ENCODE results near the gene RBPMS2.
"Not testable (repeated sequence)": the region's sequence is repeated elsewhere in the genome, so short reads cannot be mapped to it uniquely, and the experiment has no call there.

The RBPMS2 gene

GRCh38 chr15:64746356-64746755 is 29.0 kb downstream of the RBPMS2 start:
- no peak overlapping the region for H3K27ac ChIP-seq (replicated peaks)
- no peak for DNase-seq (ENCODE audit: low read depth in 1 of 2, low spot score in 1 of 2)
- TF ChIP-seq GABPA (IDR thresholded peaks at IDR 0.05; ENCODE audit: low read depth) (no peak), POLR2AphosphoS5 (IDR thresholded peaks at IDR 0.05; ENCODE audit: low read depth) (no peak), SPI1 (IDR thresholded peaks at IDR 0.05; ENCODE audit: borderline replicate concordance, low read depth) (no peak)
- TF ChIP-seq, protein P1, sequence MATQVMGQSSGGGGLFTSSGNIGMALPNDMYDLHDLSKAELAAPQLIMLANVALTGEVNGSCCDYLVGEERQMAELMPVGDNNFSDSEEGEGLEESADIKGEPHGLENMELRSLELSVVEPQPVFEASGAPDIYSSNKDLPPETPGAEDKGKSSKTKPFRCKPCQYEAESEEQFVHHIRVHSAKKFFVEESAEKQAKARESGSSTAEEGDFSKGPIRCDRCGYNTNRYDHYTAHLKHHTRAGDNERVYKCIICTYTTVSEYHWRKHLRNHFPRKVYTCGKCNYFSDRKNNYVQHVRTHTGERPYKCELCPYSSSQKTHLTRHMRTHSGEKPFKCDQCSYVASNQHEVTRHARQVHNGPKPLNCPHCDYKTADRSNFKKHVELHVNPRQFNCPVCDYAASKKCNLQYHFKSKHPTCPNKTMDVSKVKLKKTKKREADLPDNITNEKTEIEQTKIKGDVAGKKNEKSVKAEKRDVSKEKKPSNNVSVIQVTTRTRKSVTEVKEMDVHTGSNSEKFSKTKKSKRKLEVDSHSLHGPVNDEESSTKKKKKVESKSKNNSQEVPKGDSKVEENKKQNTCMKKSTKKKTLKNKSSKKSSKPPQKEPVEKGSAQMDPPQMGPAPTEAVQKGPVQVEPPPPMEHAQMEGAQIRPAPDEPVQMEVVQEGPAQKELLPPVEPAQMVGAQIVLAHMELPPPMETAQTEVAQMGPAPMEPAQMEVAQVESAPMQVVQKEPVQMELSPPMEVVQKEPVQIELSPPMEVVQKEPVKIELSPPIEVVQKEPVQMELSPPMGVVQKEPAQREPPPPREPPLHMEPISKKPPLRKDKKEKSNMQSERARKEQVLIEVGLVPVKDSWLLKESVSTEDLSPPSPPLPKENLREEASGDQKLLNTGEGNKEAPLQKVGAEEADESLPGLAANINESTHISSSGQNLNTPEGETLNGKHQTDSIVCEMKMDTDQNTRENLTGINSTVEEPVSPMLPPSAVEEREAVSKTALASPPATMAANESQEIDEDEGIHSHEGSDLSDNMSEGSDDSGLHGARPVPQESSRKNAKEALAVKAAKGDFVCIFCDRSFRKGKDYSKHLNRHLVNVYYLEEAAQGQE (IDR thresholded peaks at IDR 0.05; ENCODE audit: insufficient replicate concordance, low read depth): no peak
- TF ChIP-seq, protein P2, sequence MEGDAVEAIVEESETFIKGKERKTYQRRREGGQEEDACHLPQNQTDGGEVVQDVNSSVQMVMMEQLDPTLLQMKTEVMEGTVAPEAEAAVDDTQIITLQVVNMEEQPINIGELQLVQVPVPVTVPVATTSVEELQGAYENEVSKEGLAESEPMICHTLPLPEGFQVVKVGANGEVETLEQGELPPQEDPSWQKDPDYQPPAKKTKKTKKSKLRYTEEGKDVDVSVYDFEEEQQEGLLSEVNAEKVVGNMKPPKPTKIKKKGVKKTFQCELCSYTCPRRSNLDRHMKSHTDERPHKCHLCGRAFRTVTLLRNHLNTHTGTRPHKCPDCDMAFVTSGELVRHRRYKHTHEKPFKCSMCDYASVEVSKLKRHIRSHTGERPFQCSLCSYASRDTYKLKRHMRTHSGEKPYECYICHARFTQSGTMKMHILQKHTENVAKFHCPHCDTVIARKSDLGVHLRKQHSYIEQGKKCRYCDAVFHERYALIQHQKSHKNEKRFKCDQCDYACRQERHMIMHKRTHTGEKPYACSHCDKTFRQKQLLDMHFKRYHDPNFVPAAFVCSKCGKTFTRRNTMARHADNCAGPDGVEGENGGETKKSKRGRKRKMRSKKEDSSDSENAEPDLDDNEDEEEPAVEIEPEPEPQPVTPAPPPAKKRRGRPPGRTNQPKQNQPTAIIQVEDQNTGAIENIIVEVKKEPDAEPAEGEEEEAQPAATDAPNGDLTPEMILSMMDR (IDR thresholded peaks at IDR 0.05; ENCODE audit: insufficient read depth, low read length): no peak
- no peak overlapping the region for H3K4me3 ChIP-seq (replicated peaks; ENCODE audit: insufficient read depth, low read length)
- H3K27me3 ChIP-seq (ENCODE audit: insufficient read depth, poor library complexity, severe bottlenecking): peaks cover 22% of the 10 kb centered on the region

GRCh38 chr15:64743691-64744090 is 31.7 kb downstream of the RBPMS2 start:
- H3K27ac ChIP-seq (replicated peaks): no peak overlapping the region
- no peak overlapping the region for H3K4me3 ChIP-seq (replicated peaks; ENCODE audit: insufficient read depth, low read length)
- H3K27me3 ChIP-seq (ENCODE audit: insufficient read depth, poor library complexity, severe bottlenecking): peaks cover 19% of the 10 kb centered on the region
- no peak for DNase-seq (ENCODE audit: low read depth in 1 of 2, low spot score in 1 of 2)
- TF ChIP-seq, protein P1 (IDR thresholded peaks at IDR 0.05; ENCODE audit: insufficient replicate concordance, low read depth): no peak
- TF ChIP-seq, protein P2 (IDR thresholded peaks at IDR 0.05; ENCODE audit: insufficient read depth, low read length): no peak
- TF ChIP-seq SPI1 (IDR thresholded peaks at IDR 0.05; ENCODE audit: borderline replicate concordance, low read depth) (no peak), POLR2AphosphoS5 (IDR thresholded peaks at IDR 0.05; ENCODE audit: low read depth) (no peak), GABPA (IDR thresholded peaks at IDR 0.05; ENCODE audit: low read depth) (no peak)

DNA sequence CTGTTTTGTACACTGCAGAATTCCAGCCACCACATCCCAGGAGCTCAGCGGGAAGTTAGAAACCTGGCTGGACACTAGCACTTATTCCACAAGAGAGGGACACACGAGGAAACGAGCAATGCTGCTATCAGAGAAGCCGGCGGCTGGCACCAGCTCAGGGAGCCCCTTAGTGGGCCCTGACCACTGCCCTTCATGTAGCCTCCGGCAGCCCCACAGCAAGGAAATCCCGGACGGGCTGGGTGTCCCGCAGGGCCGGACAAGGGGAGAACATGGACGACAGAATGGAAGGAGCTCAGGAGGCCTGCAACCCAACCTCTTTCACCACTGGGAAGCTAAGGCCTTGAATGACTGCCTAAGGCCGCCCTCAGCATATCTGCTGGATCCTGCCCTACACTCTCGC is 32.5 kb downstream of the RBPMS2 start:
- no peak overlapping the region for H3K27ac ChIP-seq (replicated peaks)
- no peak overlapping the region for H3K4me3 ChIP-seq (replicated peaks; ENCODE audit: insufficient read depth, low read length)
- DNase-seq (ENCODE audit: low read depth in 1 of 2, low spot score in 1 of 2): no peak
- TF ChIP-seq POLR2AphosphoS5 (IDR thresholded peaks at IDR 0.05; ENCODE audit: low read depth): no peak
- H3K27me3 ChIP-seq (ENCODE audit: insufficient read depth, poor library complexity, severe bottlenecking): peaks cover 15% of the 10 kb centered on the region

DNA sequence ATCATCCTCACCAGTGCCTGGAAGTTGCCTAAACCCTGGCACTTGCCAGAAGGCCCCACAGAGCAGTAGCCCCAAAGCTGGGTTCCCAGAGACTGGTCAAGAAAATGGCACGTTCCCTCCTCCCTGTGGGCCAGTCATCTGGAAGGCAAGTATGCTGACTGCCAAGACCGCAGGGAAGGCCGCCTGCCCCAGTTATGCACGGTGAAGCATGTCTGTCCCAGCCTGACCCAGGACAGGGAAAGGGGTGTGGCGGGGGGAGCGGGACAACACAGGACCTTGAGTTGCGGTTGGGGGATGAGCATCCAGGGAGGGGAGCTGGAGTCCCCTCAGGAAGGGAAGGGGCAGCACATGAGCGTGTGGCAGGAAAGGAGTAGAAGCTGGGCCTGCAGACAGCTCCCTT is 33.0 kb downstream of the RBPMS2 start:
- H3K27ac ChIP-seq (replicated peaks): no peak overlapping the region
- TF ChIP-seq SPI1 (IDR thresholded peaks at IDR 0.05; ENCODE audit: borderline replicate concordance, low read depth) (no peak), GABPA (IDR thresholded peaks at IDR 0.05; ENCODE audit: low read depth) (no peak), POLR2AphosphoS5 (IDR thresholded peaks at IDR 0.05; ENCODE audit: low read depth) (no peak)
- TF ChIP-seq, protein P2 (IDR thresholded peaks at IDR 0.05; ENCODE audit: insufficient read depth, low read length): no peak
- TF ChIP-seq, protein P1 (IDR thresholded peaks at IDR 0.05; ENCODE audit: insufficient replicate concordance, low read depth): no peak
- no peak overlapping the region for H3K4me3 ChIP-seq (replicated peaks; ENCODE audit: insufficient read depth, low read length)
- no peak for DNase-seq (ENCODE audit: low read depth in 1 of 2, low spot score in 1 of 2)
- peaks cover 10% of the 10 kb centered on the region for H3K27me3 ChIP-seq (ENCODE audit: insufficient read depth, poor library complexity, severe bottlenecking)

- not testable (repeated sequence) for H3K27me3 ChIP-seq (ENCODE audit: insufficient read depth, poor library complexity, severe bottlenecking); H3K27ac ChIP-seq (replicated peaks); DNase-seq (ENCODE audit: low read depth in 1 of 2, low spot score in 1 of 2); H3K4me3 ChIP-seq (replicated peaks; ENCODE audit: insufficient read depth, low read length)
These were observed 33.7 kb downstream of the RBPMS2 start for GRCh38 chr15:64741708-64742107.

All from HL-60 (cell line).